OCI-LY3 (cell line): Measurements from ENCODE around the gene ASMTL.

Source experiments
- CTCF ChIP-seq: fragments of 200-600, 300-600 bp; sonication (generic); IDR thresholded peaks from 2 replicates; pipeline ENCODE4 v1.5.1; 2014; ENCODE audit warnings: antibody characterized with exemption, low read length, low read depth
- EZH2phosphoT487 ChIP-seq: fragments of 200-600 bp; shearing (Covaris generic); IDR thresholded peaks from 2 replicates; pipeline ENCODE4 v1.6.1; 2018; ENCODE audit warnings: antibody characterized with exemption, mixed run types, low read depth

- TF ChIP-seq EZH2phosphoT487 (no peak), CTCF (no peak)
Observed at GRCh38 chrX:1392376-1393068, 60.2 kb downstream of the ASMTL start.
